Activated T-cell treated with anti-CD3 and anti-CD28 coated beads for 1 hour (primary cell): Measurements from ENCODE around the gene IFT43.

ENCODE experiments used
- DNase-seq: peaks from one replicate; pipeline ENCODE4 v3.0.0-alpha.2; 2020; ENCODE audit warnings: low read depth

IFT43 gene

DNA sequence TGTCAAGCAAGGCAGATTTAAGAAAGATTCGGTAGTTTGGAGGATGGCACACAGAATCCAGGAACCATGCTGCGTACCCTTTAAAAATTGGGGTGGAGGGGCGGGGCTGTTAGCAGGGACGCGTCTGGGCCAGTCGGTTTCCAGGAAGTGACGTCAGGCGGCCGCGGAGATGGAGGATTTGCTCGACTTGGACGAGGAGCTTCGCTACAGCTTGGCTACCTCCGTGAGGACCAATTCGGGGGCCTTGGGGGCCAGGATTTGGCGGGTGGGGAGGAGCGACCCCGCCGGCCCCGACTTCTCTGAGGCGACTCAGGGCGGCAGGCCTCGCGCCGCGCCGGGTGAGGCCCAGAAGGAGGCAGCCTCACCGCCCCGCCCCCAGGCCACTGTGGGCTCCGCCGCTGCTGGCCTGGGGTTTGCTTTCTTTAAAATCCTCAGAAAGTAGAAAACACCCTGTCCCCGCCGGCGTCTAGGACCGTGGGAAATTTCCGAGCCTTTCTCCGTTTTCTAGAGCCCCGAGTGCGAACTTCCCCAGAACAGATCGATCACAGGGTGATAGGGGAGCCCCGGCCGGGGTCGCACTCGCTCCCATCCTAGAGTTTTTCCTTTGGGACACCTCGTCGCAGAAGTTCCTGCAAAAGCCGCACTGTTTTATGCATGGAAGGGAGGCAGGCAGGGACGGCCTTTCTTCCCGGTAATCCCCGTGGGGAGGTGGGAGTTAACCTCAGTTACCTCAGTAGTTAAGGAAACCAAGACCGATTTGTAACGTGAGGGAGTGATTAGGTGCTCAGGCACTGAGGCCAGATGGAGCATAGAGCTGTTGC, at the start of gene IFT43:
Gene IFT43, plus strand, starts transcription at position 146 of the 821 bp plus-strand sequence. Its CDS starts 24 bp downstream, at position 170.
- peak; percentile 87 for DNase-seq

DNA sequence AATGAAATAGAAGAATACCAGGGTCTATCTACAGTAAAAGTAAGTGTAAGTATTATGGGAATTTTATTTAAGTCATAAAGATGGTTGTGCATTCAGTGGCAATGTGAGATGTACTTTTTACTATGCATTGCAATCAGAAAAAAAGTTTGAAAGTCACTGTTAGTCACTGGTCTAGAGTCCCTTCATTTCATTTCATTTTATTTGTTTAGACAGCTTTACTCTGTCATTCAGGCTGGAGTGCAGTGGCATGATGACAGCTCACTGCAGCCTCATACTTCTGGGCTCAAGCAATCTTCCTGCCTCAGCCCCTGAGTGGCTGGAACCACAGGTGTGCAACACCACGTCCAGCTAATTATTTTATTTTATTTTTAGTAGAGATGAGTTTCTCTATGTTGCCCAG, 46.4 kb upstream of the IFT43 start:
- no peak for DNase-seq

DNA sequence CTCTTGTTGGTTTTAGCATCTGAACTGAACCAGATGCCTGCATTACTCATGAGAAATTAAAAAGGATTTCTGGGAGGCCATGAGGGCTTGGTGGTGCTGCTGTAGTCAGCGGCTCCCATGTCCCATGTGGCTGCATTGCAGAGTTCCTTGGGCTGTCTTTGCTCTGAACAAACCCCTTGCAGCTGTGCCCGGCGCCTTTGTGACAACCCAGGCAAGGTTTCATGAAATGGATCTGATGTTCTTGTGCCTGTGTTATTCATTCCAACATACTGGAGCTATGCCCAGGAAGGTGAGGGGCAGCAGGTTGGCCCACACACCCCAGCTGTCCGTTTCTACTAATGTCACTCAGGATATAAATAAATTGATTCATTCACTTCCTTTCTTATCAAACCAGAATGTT, 44.5 kb upstream of the IFT43 start:
- no peak for DNase-seq

DNA sequence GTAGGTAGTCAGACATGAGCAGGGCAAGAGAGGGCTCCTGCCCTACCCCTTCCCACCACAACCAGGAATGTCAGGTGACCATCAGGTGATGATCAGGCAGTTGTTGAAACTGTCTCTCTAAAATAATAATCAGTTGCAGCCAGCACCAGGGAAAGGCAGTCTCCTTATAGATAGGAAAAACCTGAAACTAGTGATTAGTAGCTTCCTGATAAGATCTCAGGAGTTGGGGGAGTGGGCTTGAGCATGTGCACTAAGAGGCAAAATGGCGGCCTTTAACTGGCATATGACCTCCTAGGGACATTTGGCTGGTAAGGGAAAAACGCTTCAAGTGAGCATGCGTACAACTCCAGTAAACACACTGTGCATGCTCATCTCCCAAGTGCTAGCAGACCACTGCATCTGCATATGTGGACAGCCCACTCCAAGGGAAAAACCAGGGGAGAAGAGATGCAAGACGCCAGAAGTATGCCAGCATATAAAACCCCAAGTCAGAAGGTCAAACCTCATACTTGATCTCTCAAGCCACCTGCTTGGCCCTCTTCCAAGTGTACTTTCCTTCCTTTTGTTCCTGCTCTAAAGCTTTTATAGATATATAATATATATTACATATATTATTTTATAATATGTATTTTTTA, 40.8 kb upstream of the IFT43 start:
- DNase-seq, result no peak

DNA sequence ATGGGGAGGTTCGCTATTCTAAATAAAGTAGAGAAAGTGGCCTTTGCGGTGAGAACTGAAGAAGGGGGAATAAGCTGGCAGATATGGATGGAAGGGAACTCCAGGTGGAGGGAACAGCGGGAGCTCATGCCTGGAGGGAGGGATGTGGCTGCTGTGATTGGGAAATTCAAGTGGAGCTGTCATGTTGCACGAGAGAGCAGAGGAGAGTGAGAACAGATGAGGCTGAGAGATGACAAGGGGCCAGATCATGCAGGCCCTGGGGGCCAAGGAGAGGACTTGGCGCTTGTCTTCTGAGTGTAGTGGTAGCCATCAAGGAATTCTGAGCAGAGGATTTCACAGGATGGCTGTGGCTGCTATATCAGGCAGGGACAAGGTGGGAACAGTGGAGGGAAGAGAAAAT, 38.8 kb upstream of the IFT43 start:
- no peak for DNase-seq

DNA sequence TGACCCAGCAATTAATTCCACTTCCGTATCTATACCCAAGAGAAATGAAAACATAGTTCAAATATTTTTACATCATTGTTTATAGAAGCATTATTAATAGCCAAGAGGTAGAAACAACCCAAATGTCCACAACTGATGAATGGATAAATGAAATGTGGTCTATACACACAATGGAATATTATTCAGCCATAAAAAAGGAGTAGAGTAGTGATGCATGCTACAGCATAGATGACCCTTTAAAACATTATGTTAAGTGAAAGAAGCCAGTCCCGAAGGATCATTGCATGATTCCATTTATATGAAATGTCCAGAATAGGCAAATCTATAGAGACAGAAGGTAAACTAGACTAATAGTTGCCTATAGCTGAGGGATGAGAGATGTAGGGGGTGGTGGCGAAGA, 33.1 kb upstream of the IFT43 start:
- DNase-seq, result no peak

DNA sequence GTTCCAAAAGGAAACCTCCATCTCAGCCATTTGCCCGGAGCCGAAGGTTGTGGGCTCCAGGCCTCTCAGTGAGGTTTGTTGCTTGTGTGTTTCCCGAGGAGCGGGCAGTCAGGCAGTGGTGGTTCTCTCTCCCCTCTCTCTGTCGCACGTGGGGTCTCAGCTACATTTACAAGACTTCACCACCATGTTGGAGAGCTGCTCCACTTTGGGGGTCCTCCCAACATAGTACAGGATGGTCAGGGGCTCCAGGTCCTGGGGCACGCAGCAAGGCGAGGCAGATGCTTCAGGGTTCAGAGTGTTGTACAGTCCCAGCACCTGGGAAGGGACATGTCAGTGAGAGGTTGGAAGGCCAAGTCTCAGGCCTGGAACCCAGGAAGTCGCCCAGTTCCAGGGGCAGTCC, 26.5 kb upstream of the IFT43 start:
- no peak for DNase-seq

DNA sequence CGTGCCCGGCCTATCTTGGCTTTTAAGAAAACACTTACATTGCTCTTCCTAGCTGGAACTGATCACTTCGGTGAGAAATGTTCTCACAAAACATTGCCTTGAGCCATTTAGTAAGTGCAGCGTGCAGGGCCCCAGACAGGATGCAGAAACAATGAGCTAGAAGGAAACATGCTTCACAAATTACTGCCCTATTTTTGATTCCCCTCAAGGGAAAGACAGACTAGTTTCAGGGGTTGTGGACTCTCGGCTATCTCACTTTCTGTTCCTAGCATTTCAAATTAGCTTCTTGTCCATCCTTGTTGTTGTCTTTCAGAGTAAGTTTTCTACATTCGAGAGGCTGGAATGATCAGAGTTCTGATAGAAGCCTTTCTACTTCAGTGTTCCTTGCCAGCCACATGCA, 25.3 kb upstream of the IFT43 start:
- DNase-seq, result no peak

DNA sequence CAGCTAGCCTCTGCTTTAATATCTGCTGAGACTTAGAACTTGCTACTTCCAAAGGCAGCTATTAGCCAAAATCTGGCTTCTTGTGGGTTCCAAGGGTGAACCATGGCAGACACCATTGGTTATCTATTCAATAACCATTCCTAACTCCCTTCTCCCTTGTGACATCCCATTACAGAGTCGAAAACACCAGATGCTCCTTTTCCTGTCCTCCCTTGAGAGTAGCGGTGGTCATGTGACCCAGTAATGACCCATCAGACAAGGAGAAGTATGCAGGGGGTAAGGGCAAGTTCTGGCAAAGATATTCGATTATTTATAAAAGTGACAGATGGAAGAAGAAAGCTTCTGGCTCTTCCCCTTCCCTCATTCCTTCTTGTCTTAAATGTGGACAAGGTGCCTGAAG, 23.9 kb upstream of the IFT43 start:
- no peak for DNase-seq

DNA sequence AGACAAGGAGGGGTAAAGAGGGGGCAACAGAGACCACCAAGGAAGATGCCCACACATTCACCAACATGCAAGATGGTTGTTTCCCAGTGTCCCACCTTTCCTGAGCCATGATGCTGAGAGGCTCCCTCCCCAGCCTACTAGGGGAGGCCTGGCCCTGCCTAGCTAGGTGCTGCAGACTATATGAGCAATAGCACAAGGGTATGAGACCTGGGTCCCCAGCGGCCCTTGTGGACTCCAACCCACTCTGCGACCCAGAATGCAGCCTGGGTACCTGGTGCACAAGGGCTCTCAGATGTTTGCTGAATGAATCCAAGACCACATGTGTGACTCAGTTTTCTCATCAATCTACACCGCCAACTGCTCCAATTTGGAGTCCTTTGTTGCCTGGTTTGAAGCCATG, 17.7 kb upstream of the IFT43 start:
- no peak for DNase-seq

DNA sequence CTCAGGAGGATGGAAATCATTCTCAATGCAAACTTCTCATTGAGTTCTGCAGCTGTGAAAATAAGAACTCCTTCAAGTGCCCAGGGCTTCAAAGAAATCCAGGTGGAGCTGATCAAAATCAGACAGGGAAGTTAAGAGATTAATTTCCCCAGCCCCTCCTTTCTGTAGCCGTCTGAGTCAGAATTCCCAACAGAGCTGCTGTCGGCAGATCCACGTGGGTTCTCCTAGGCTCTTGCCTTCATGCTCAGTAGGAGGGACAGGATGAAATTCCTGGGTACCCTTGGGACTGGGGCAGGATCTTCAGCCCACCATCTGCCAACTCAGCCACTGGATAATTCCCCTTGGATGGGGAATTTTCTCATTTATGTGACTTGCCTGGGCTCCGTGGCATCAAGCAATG, 17.1 kb upstream of the IFT43 start:
- DNase-seq, result no peak

DNA sequence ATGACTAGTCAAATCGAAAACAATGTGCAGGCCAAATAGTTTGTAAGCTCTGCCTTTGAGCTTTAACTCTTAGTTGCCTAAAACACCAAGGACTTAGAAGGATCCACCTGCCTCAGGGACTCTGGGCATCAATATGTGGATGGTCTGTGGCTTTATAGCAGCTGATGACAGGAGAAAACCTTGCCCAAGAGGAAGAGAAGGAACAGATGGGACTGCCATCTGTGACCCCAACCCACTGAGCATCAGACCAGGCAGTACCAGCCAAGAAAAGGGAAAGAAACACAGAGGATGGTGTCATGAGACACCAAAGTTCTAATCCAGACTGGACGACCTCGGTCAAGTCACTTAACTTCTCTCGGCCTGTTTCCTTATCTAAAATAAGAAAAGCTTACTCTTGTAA, 16.4 kb upstream of the IFT43 start:
- DNase-seq, result no peak

DNA sequence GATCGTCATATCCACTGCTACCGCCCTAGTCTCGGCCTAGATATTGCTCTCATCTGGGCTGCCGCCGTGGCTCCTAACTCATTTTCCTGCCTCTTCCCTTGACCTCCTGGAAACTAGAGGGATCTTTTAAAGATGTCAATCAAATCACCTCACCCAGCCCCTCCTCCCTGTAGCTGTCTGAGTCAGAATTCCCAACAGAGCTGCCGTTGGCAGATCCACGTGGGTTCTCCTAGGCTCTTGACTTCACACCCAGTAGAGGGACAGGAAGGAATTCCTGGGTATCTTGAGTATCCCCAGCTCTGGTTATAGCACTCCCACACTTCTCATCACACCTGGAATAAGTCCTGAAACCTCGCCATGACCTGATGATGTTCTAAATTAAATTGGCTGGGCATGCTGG, 15.7 kb upstream of the IFT43 start:
- DNase-seq, result no peak

DNA sequence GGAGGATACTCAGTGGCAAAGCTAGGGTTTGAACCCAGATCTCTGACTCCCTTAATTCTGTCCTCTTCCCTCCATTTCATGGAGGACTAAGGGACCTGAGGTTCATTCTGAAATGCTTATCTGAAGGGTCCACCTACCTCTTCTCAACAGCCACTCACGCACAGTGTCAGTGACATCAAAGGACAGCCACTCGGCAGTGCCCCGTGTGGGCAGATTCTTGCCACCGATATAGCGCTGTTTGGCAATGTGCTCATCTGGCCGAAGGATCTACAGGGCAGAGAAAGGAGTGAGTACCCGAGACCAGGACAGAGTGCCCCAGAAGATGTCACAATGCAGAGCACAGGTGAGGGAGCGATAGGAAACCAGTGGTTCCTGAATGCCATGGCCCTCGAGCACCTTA, 14.6 kb upstream of the IFT43 start:
- no peak for DNase-seq

DNA sequence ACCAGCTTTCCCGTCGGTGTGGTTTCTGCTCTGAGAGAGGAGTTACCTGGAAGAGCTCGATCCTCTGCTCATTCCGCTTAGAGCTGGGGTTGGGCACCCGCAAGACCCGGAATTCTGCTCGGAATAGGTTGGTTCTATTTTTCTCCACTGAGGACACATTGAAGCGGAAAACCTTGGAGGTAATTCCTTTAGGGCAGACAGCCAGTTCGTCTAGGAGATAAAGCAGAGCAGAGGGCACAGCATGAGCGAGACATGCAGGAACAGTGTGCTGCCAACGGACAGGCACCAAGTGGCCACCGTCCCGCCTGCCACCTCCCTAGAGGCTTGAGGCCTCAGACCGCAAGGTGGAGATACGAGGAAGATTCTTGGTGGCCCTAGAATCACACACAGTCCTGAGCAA, 14.1 kb upstream of the IFT43 start:
- no peak for DNase-seq

DNA sequence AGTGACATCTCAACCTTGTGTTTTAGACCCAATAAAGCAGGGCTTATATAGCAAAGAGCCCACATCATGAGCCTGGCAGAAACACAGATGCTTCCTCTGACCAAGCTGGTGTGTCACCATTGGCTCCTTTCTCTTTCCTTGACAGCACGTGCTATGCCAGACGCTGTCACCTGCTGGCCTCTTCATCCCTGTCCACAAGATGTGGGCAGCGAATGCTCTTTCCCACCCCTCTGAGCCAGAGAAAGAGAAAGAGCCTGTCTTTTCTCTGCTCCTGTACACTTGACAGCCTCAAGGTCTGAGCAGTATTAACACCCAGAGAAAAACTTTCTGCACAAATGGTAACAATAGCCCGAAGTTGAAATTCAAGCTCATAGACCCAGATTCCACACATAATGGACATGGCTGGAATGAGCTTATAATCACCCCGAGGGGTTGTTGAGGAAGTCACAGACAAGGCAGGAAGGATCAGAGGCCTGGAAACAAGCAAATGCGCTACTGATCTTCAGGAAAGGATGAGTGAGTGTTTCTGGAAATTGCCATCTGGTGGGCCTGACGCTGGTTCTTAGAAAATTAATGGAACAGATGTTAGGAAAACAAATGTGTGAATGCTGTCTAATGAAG, 12.7 kb upstream of the IFT43 start:
- no peak for DNase-seq

DNA sequence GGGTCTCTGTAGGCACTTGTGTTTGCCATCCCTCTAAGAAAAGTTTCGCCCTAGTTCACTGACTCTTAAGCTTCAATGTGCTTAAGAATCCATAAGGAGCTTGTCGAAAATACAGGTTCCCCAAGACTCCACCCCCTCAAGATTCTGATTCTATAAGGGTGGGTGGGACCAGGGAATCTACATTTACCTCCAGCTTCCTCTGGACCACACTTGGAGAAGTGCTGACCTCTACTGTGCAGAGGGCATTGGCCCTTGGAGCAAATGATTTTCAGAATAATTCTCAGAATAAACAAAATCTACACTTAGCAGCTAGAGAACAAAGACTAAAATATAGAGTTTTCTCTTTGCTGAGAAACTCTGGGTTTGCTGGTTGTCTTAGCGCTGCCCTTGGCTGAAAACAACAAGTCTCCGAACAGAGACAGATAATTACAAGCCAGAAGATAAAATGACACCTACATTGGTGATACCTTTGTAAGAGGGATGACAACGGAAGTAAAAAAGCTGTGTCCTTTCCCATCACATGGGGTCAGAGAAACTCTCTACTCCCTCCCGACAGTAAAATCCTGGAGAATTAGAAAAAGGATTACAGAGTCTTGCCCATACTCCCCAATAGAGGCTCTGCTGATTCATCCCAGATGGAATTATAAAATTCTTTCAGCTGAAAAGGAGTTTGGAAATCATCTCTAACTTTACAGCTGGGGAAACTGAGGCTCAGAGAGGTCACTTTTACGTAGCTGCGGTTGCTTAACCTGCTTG, 8.6 kb upstream of the IFT43 start:
- DNase-seq, result no peak

DNA sequence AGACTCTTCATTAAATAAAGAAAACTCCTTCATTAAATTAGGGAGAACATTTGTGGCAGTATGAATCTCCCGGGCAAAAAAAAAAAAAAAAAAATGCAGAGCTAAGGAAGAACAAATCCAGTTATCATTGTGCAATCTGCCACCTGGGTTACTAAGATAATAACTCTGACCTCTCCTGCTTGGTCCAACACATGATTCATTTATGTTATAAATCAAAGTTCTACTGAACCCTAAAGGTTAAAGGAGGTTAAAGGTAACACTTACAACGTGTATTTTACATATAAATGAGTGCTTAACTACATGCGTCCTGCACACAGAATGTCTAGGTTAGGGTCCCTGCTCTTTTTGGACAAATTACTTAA, 8.0 kb upstream of the IFT43 start:
- DNase-seq, result no peak

DNA sequence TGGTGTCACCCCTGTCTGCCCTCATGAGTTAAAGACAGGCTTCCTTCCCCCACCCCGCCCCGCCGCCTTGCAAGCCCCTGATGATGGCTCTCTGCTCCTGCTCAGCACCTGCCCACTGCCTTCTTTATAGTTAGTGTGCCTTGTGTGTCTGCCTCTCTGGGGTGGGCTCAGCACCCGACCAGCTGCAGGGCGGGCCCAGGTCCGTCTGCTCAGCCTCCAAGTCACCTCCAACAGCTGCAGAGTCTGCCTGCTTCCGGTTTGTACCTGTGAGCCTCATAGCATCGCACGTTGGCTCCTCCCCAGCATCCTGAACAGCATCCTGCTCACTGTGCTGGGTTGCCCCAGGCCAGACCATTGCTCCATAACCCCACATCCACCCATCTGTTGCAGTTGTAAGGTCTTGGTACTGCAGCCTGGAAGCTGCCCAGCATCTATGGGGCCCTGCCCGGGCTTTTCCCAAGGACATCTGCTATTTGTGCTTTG, 7.3 kb upstream of the IFT43 start:
- DNase-seq, result no peak

DNA sequence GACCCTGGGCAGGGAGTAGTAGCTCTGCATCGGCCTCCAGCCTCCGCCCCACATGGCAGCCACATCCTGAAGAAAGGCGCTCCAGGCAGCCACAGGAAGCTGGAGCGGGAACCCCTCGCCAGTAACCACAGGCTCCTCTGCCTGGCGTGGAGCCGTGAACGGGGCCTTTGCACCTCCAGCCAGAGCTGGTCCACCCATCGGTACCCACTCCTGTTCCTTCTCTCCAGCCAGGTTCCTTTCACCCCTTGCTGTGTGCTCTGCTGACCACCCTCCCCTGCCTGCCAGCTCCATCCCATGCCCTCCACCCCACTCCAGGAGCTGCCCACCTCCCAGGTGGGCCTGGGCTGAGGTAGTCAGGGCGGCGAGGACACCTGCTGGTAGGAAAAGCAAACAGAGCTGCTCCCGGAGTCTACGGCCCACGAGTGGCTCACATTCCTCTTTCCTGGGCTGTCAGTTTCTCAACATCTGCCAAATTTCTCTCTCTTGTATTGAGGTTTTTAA, 6.4 kb upstream of the IFT43 start:
- no peak for DNase-seq

DNA sequence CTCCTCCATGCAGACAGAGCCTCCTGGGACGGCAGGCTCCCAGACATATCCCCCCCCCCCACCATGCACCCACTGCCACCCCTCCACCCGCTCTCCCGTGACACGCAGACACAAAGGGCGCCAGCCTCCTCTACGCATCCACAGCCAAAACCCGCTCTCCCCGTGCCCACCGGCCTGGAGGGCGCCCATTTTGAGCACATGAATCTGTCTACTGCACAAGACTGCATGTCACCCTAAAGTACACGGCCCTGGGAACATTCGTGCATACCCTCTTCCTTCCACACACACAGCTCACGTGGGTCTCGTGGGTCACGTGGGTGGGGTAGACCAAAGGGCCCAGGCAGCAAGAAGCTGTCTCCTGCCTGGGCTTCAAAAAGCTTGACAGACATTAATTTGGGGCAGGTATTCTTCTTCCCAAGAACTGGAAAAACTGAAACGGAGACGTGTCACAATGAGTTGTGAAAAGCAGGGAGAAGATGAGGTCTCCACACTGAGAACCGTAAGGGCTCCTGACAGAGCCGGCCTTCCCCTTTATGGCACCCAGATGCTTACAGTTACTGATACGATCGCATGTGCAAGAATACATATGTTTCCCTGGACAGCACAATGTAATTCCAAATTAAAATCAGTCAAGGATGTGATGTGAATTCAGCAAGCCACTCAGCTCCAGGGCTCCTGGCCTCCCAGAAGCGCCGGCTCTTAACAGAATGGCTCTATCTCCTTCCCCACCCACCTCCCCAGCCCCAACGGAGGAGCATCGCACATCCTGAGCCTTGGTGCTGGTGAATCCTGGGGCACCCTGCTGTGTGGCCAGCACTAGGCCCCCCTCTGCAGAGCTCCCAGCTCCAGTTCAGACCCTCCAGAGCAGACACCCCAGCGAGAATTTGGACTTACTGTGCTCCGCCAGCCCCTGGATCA, 5.7 kb upstream of the IFT43 start:
- no peak for DNase-seq
